SK-N-SH treated with all-trans-retinoic acid at 6 μM for 48 hours (cell line): Measurements from ENCODE around the gene ELOVL6.

Experiments used
- ATAC-seq: fragments of 200-7000 bp; cut with Tn5 transposase; 3 replicates; pipeline ENCODE4 v1.9.1; 2020; ENCODE audit warnings: mild to moderate bottlenecking, moderate library complexity
- ARNTL ChIP-seq: fragments of 450-650 bp; formaldehyde crosslinking; IDR thresholded peaks from 2 replicates; pipeline ENCODE4 v1.5.0; 2020; ENCODE audit warnings: low read depth, mild to moderate bottlenecking, moderate library complexity, borderline replicate concordance
- BACH2 ChIP-seq: fragments of 250-450 bp; sonication (Bioruptor Pico); IDR thresholded peaks from 2 replicates; pipeline ENCODE4 v1.9.0; 2021; ENCODE audit warnings: mild to moderate bottlenecking, borderline replicate concordance
- CSDC2 ChIP-seq: fragments of 250-450 bp; sonication (Bioruptor Pico); IDR thresholded peaks from 2 replicates; pipeline ENCODE4 v1.5.0; 2020; ENCODE audit warnings: mild to moderate bottlenecking, moderate library complexity
- ESRRG ChIP-seq: fragments of 250-450 bp; sonication (Bioruptor Pico); IDR thresholded peaks from 2 replicates; pipeline ENCODE4 v1.6.1; 2021; ENCODE audit warnings: mild to moderate bottlenecking
- GLIS3 ChIP-seq: fragments of 250-450 bp; sonication (Bioruptor Pico); IDR thresholded peaks from 2 replicates; pipeline ENCODE4 v1.5.0; 2020; ENCODE audit warnings: mild to moderate bottlenecking, moderate library complexity
- ISL1 ChIP-seq: fragments of 250-450 bp; sonication (Bioruptor Pico); IDR thresholded peaks from 2 replicates; pipeline ENCODE4 v2.1.2; 2022; ENCODE audit warnings: mild to moderate bottlenecking, moderate library complexity
- OSR1 ChIP-seq: fragments of 250-450 bp; sonication (Bioruptor Pico); IDR thresholded peaks from 2 replicates; pipeline ENCODE4 v1.8.0; 2022; ENCODE audit warnings: moderate library complexity, mild to moderate bottlenecking, inconsistent platforms
- PPARA ChIP-seq: fragments of 250-450 bp; sonication (Bioruptor Pico); IDR thresholded peaks from 2 replicates; pipeline ENCODE4 v1.5.0; 2020; ENCODE audit warnings: mild to moderate bottlenecking, borderline replicate concordance
- RARB ChIP-seq: fragments of 250-450 bp; sonication (Bioruptor Pico); IDR thresholded peaks from 2 replicates; pipeline ENCODE4 v1.8.0; 2021; ENCODE audit warnings: mild to moderate bottlenecking, moderate library complexity
- SNAI2 ChIP-seq: fragments of 250-450 bp; sonication (Bioruptor Pico); IDR thresholded peaks from 2 replicates; pipeline ENCODE4 v1.5.0; 2020; ENCODE audit warnings: mild to moderate bottlenecking, moderate library complexity
- TCF4 ChIP-seq: fragments of 250-450 bp; sonication (Bioruptor Pico); IDR thresholded peaks from 2 replicates; pipeline ENCODE4 v1.8.0; 2021; ENCODE audit warnings: mild to moderate bottlenecking, moderate library complexity, borderline replicate concordance
- TOX ChIP-seq: fragments of 250-450 bp; sonication (Bioruptor Pico); IDR thresholded peaks from 2 replicates; pipeline ENCODE4 v1.8.0; 2021; ENCODE audit warnings: mild to moderate bottlenecking, moderate library complexity, borderline replicate concordance
- ZC3H10 ChIP-seq: fragments of 250-450 bp; sonication (Bioruptor Pico); IDR thresholded peaks from 2 replicates; pipeline ENCODE4 v1.5.1; 2021; ENCODE audit warnings: mild to moderate bottlenecking, moderate library complexity
- ZFP3 ChIP-seq: fragments of 250-450 bp; sonication (Bioruptor Pico); IDR thresholded peaks from 2 replicates; pipeline ENCODE4 v1.5.0; 2020; ENCODE audit warnings: mild to moderate bottlenecking, moderate library complexity
- ZNF565 ChIP-seq: fragments of 450-650 bp; formaldehyde crosslinking; conservative IDR thresholded peaks from 2 replicates; pipeline ENCODE4 v1.5.0; 2020; ENCODE audit warnings: low read depth, mild to moderate bottlenecking, moderate library complexity
- ZNF8 ChIP-seq: fragments of 450-650 bp; formaldehyde crosslinking; IDR thresholded peaks from 2 replicates; pipeline ENCODE4 v1.5.0; 2020; ENCODE audit warnings: mild to moderate bottlenecking, moderate library complexity
- TF ChIP-seq, protein P1 (sequence below): fragments of 250-450 bp; sonication (Bioruptor Pico); IDR thresholded peaks from 2 replicates; pipeline ENCODE4 v1.8.0; 2021; ENCODE audit warnings: low read depth, mild to moderate bottlenecking, moderate library complexity, borderline replicate concordance
- TF ChIP-seq, protein P2 (sequence below): fragments of 250-450 bp; sonication (Bioruptor Pico); IDR thresholded peaks from 2 replicates; pipeline ENCODE4 v1.8.0; 2020; ENCODE audit warnings: mild to moderate bottlenecking, moderate library complexity, borderline replicate concordance
- TF ChIP-seq, protein P3 (sequence below): fragments of 250-450 bp; sonication (Bioruptor Pico); IDR thresholded peaks from 2 replicates; pipeline ENCODE4 v1.5.1; 2021; ENCODE audit warnings: mild to moderate bottlenecking, moderate library complexity
- TF ChIP-seq, protein P4 (sequence below): fragments of 250-450 bp; sonication (Bioruptor Pico); IDR thresholded peaks from 2 replicates; pipeline ENCODE4 v1.5.0; 2020; ENCODE audit warnings: mild to moderate bottlenecking, moderate library complexity
- TF ChIP-seq, protein P5 (sequence below): fragments of 250-450 bp; sonication (Bioruptor Pico); IDR thresholded peaks from 2 replicates; pipeline ENCODE4 v1.5.1; 2020; ENCODE audit warnings: low read depth, mild to moderate bottlenecking, moderate library complexity

The ELOVL6 gene

DNA sequence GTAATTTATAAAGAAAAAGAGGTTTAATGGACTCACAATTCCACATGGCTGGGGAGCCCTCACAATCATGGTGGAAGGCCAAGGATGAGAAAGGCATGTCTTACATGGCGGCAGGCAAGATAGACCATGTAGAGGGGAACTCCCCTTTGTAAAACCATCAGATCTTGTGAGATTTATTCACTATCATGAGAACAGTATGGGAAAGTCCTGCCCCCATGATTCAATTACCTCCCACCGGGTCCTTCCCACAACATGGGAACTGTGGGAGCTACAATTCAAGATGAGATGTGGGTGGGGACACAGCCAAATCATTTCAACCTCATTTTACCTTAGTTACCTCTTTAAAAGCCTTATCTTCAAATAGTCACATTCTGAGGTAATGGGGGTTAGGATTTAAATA lies 30.9 kb upstream of the ELOVL6 start:
- no peak for TF ChIP-seq ZNF565 (CRISPR knock-in tag)
- TF ChIP-seq, protein P1, sequence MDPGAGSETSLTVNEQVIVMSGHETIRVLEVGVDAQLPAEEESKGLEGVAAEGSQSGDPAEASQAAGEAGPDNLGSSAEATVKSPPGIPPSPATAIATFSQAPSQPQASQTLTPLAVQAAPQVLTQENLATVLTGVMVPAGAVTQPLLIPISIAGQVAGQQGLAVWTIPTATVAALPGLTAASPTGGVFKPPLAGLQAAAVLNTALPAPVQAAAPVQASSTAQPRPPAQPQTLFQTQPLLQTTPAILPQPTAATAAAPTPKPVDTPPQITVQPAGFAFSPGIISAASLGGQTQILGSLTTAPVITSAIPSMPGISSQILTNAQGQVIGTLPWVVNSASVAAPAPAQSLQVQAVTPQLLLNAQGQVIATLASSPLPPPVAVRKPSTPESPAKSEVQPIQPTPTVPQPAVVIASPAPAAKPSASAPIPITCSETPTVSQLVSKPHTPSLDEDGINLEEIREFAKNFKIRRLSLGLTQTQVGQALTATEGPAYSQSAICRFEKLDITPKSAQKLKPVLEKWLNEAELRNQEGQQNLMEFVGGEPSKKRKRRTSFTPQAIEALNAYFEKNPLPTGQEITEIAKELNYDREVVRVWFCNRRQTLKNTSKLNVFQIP (CRISPR knock-in tag) = no peak
- TF ChIP-seq RARB (CRISPR knock-in tag) = no peak
- TF ChIP-seq, protein P2, sequence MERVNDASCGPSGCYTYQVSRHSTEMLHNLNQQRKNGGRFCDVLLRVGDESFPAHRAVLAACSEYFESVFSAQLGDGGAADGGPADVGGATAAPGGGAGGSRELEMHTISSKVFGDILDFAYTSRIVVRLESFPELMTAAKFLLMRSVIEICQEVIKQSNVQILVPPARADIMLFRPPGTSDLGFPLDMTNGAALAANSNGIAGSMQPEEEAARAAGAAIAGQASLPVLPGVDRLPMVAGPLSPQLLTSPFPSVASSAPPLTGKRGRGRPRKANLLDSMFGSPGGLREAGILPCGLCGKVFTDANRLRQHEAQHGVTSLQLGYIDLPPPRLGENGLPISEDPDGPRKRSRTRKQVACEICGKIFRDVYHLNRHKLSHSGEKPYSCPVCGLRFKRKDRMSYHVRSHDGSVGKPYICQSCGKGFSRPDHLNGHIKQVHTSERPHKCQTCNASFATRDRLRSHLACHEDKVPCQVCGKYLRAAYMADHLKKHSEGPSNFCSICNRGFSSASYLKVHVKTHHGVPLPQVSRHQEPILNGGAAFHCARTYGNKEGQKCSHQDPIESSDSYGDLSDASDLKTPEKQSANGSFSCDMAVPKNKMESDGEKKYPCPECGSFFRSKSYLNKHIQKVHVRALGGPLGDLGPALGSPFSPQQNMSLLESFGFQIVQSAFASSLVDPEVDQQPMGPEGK = no peak
- no peak for TF ChIP-seq ESRRG
- TF ChIP-seq PPARA (CRISPR knock-in tag) = no peak
- ATAC-seq = no peak

DNA sequence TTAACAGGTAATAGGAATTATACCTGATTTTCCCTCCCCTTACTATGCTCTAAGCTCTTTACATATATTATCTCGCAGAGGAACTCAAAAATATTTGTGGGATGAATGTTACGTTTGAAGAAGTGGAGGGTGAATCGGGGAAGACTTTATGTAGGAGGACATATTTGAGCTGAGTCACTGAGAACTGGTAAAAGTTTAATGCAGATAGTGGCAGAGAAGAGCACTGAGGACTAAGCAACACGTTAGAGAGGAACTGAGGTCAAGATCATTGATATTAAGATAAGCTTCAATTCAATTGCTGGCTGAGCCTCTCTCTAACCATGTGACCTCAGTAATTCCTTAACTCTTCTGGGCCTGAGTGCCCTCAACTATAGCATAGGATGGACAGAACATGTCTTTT lies 26.4 kb upstream of the ELOVL6 start:
- ATAC-seq = no peak
- TF ChIP-seq SNAI2 (CRISPR knock-in tag) = no peak
- no peak for TF ChIP-seq ZFP3 (CRISPR knock-in tag)
- TF ChIP-seq, protein P2 = no peak
- TF ChIP-seq ZNF565 (CRISPR knock-in tag) = no peak
- no peak for TF ChIP-seq ZNF8 (CRISPR knock-in tag)
- TF ChIP-seq RARB (CRISPR knock-in tag) = no peak
- no peak for TF ChIP-seq GLIS3
- TF ChIP-seq CSDC2 (CRISPR knock-in tag) = no peak
- no peak for TF ChIP-seq PPARA (CRISPR knock-in tag)
- TF ChIP-seq, protein P3, sequence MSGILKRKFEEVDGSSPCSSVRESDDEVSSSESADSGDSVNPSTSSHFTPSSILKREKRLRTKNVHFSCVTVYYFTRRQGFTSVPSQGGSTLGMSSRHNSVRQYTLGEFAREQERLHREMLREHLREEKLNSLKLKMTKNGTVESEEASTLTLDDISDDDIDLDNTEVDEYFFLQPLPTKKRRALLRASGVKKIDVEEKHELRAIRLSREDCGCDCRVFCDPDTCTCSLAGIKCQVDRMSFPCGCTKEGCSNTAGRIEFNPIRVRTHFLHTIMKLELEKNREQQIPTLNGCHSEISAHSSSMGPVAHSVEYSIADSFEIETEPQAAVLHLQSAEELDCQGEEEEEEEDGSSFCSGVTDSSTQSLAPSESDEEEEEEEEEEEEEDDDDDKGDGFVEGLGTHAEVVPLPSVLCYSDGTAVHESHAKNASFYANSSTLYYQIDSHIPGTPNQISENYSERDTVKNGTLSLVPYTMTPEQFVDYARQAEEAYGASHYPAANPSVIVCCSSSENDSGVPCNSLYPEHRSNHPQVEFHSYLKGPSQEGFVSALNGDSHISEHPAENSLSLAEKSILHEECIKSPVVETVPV = no peak
- no peak for TF ChIP-seq TOX
- TF ChIP-seq OSR1 = no peak
- no peak for TF ChIP-seq ARNTL (CRISPR knock-in tag)
- no peak for TF ChIP-seq ZC3H10
- TF ChIP-seq, protein P4, sequence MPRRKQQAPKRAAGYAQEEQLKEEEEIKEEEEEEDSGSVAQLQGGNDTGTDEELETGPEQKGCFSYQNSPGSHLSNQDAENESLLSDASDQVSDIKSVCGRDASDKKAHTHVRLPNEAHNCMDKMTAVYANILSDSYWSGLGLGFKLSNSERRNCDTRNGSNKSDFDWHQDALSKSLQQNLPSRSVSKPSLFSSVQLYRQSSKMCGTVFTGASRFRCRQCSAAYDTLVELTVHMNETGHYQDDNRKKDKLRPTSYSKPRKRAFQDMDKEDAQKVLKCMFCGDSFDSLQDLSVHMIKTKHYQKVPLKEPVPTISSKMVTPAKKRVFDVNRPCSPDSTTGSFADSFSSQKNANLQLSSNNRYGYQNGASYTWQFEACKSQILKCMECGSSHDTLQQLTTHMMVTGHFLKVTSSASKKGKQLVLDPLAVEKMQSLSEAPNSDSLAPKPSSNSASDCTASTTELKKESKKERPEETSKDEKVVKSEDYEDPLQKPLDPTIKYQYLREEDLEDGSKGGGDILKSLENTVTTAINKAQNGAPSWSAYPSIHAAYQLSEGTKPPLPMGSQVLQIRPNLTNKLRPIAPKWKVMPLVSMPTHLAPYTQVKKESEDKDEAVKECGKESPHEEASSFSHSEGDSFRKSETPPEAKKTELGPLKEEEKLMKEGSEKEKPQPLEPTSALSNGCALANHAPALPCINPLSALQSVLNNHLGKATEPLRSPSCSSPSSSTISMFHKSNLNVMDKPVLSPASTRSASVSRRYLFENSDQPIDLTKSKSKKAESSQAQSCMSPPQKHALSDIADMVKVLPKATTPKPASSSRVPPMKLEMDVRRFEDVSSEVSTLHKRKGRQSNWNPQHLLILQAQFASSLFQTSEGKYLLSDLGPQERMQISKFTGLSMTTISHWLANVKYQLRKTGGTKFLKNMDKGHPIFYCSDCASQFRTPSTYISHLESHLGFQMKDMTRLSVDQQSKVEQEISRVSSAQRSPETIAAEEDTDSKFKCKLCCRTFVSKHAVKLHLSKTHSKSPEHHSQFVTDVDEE (CRISPR knock-in tag) = no peak
- no peak for TF ChIP-seq ISL1 (CRISPR knock-in tag)

DNA sequence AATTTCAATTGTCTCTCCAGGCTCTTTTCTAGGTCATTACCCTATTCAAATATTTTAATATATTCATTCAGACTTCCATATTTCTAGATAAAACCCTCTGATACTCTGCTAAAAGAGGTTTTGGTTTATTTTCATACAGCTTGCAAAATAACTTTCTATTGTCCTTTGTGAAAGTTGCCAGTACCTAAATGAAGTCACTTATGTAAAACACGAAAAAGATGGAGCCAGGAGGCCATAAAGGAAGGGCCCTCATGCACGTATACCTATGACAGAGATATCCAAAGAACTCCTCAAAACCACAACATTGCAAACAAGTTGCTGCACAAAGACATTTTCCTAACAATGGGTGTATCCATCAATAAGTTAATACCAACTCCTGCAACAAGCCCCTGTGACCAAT lies 25.7 kb upstream of the ELOVL6 start:
- no peak for ATAC-seq
- TF ChIP-seq, protein P3 = no peak
- TF ChIP-seq, protein P2 = no peak
- TF ChIP-seq, protein P5, sequence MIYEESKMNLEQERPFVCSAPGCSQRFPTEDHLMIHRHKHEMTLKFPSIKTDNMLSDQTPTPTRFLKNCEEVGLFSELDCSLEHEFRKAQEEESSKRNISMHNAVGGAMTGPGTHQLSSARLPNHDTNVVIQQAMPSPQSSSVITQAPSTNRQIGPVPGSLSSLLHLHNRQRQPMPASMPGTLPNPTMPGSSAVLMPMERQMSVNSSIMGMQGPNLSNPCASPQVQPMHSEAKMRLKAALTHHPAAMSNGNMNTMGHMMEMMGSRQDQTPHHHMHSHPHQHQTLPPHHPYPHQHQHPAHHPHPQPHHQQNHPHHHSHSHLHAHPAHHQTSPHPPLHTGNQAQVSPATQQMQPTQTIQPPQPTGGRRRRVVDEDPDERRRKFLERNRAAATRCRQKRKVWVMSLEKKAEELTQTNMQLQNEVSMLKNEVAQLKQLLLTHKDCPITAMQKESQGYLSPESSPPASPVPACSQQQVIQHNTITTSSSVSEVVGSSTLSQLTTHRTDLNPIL = no peak
- TF ChIP-seq, protein P1 (CRISPR knock-in tag) = no peak
- no peak for TF ChIP-seq TCF4 (CRISPR knock-in tag)
- TF ChIP-seq BACH2 = no peak
- no peak for TF ChIP-seq RARB (CRISPR knock-in tag)
